HG02852 (cell line): ENCODE results near the gene PHF12.
A peak's percentile ranks its signal among the peaks of the same experiment; 100 is the strongest.

Experiments
- ATAC-seq: cut with Tn5 transposase; IDR thresholded peaks from one replicate; pipeline ENCODE4 v1.9.1; 2021; ENCODE audit warnings: mild to moderate bottlenecking, moderate library complexity; ENCODE audit not compliant: unreplicated experiment

The PHF12 gene

GRCh38 chr17:28951428-28951990 lies at the start of gene PHF12:
TSS of gene PHF12 (minus strand) at chr17:28951518. CDS start at chr17:28950960, 558 bp downstream.
- peak; percentile 58 for ATAC-seq

- ATAC-seq, result no peak
These were observed 49.7 kb upstream of the PHF12 start for GRCh38 chr17:29000973-29001372.

- ATAC-seq, result no peak
These were observed 47.9 kb upstream of the PHF12 start for GRCh38 chr17:28999206-28999605.

GRCh38 chr17:28997806-28998205 lies 46.5 kb upstream of the PHF12 start:
- ATAC-seq, result no peak

GRCh38 chr17:28996554-28997096 lies 45.3 kb upstream of the PHF12 start:
- no peak for ATAC-seq

GRCh38 chr17:28993645-28994426 lies 42.5 kb upstream of the PHF12 start:
- ATAC-seq, result no peak

GRCh38 chr17:28992625-28993600 lies 41.6 kb upstream of the PHF12 start:
- no peak for ATAC-seq

GRCh38 chr17:28992185-28992584 lies 40.9 kb upstream of the PHF12 start:
- ATAC-seq, result no peak

- ATAC-seq, result no peak
These were observed 40.5 kb upstream of the PHF12 start for GRCh38 chr17:28991779-28992178.

- no peak for ATAC-seq
These were observed 37.7 kb upstream of the PHF12 start for GRCh38 chr17:28989028-28989427.

GRCh38 chr17:28988475-28988874 lies 37.2 kb upstream of the PHF12 start:
- no peak for ATAC-seq

- no peak for ATAC-seq
These were observed 35.7 kb upstream of the PHF12 start for GRCh38 chr17:28986714-28987655.

GRCh38 chr17:28985950-28986713 lies 34.8 kb upstream of the PHF12 start:
- ATAC-seq, result no peak

- no peak for ATAC-seq
These were observed 32.2 kb upstream of the PHF12 start for GRCh38 chr17:28983286-28984230.

GRCh38 chr17:28982131-28982793 lies 30.9 kb upstream of the PHF12 start:
- no peak for ATAC-seq

GRCh38 chr17:28978356-28978964 lies 27.1 kb upstream of the PHF12 start:
- ATAC-seq, result no peak

- no peak for ATAC-seq
These were observed 26.5 kb upstream of the PHF12 start for GRCh38 chr17:28977659-28978355.
